Stomach (tissue), 4 donors: ENCODE results near the gene NHLRC1.

Source experiments
- POLR2A ChIP-seq, 4 donors: fragments of 450-650 bp; IDR thresholded peaks; one replicate each; pipeline ENCODE4 v1.6.1; 2016; ENCODE audit warnings: antibody characterized with exemption in 4 of 4, control low read depth in 2 of 4, mild to moderate bottlenecking in 1 of 4, moderate library complexity in 1 of 4
- TF ChIP-seq, protein P1 (sequence below), 7 experiments: fragments of 450-650 bp in 4 of 7; fragments of 200-600 bp in 3 of 7; sonication (generic) in 3 of 7; IDR thresholded peaks; one replicate each; pipeline ENCODE4 v1.5.1; 2016 to 2019; ENCODE audit warnings: antibody characterized with exemption in 7 of 7, control low read depth in 2 of 7, mild to moderate bottlenecking in 1 of 7

DNA sequence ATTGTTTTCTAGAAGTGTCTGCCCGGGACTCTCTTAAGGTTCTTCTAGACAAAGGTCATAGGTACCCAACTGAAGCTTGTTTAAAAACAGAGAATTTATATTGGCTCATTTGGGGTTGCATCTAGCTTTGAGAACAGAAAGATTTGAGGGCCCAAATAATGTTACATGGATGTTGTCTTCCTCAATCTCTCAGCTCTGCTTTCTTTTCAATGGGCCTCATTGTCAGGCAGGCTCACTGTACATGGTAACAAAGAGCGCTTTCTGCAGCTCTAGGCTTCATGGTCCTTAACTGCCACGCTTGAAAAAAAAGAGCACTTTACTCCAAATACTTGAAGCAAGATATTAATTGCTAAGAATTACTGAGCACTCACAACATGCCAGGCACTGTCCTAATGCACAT is 22.2 kb downstream of the NHLRC1 start:
- TF ChIP-seq, protein P1, sequence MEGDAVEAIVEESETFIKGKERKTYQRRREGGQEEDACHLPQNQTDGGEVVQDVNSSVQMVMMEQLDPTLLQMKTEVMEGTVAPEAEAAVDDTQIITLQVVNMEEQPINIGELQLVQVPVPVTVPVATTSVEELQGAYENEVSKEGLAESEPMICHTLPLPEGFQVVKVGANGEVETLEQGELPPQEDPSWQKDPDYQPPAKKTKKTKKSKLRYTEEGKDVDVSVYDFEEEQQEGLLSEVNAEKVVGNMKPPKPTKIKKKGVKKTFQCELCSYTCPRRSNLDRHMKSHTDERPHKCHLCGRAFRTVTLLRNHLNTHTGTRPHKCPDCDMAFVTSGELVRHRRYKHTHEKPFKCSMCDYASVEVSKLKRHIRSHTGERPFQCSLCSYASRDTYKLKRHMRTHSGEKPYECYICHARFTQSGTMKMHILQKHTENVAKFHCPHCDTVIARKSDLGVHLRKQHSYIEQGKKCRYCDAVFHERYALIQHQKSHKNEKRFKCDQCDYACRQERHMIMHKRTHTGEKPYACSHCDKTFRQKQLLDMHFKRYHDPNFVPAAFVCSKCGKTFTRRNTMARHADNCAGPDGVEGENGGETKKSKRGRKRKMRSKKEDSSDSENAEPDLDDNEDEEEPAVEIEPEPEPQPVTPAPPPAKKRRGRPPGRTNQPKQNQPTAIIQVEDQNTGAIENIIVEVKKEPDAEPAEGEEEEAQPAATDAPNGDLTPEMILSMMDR (IDR thresholded peaks at IDR 0.05) = no peak
- no peak for TF ChIP-seq POLR2A (IDR thresholded peaks at IDR 0.05)
